Natural killer cell (primary cell): Measurements from ENCODE around the gene EBLN1. TPM values are rescaled to one million over a fixed set of nuclear protein-coding genes. Genes with fewer than 3 reads are reported as not detected.

Experiments used
- ATAC-seq, 3 donors: fragments of 150-1000 bp in 2 of 3; fragments of 200-7000 bp in 1 of 3; cut with Tn5 transposase; 1 replicate in 1 of 3; 2 replicates in 2 of 3; pipeline ENCODE4 v1.10.0; 2021; ENCODE audit warnings: mild to moderate bottlenecking in 2 of 3, moderate library complexity in 2 of 3
- DNase-seq, 2 donors: peaks; one replicate each; pipeline versions ENCODE4 v3.0.0 to v3.0.0-alpha.2; 2013 to 2021; ENCODE audit warnings: mixed read lengths in 1 of 2
- H3K27ac ChIP-seq: one replicate; pipeline ENCODE4 v1.5.1; 2013; ENCODE audit warnings: mild to moderate bottlenecking, low read length
- H3K27me3 ChIP-seq: one replicate; pipeline ENCODE4 v1.6.1; 2013; ENCODE audit warnings: low read length; ENCODE audit not compliant: control insufficient read depth, insufficient read depth
- H3K36me3 ChIP-seq: one replicate; pipeline ENCODE4 v1.6.1; 2013; ENCODE audit warnings: low read length; ENCODE audit not compliant: control insufficient read depth, insufficient read depth
- H3K4me1 ChIP-seq: one replicate; pipeline ENCODE4 v1.6.1; 2013; ENCODE audit warnings: low read length; ENCODE audit not compliant: control insufficient read depth, insufficient read depth
- H3K4me3 ChIP-seq: one replicate; pipeline ENCODE4 v1.5.1; 2013; ENCODE audit warnings: low read length
- H3K9me3 ChIP-seq: one replicate; pipeline ENCODE4 v1.6.1; 2013; ENCODE audit warnings: low read length; ENCODE audit not compliant: control insufficient read depth, insufficient read depth
- H3K27ac Mint-ChIP-seq, 2 donors: one replicate each; pipeline ENCODE4 v1.8.0; 2022; ENCODE audit warnings: mild to moderate bottlenecking in 2 of 2, mixed read lengths in 2 of 2, moderate library complexity in 1 of 2
- H3K27me3 Mint-ChIP-seq, 2 donors: one replicate each; pipeline ENCODE4 v1.8.0; 2022; ENCODE audit warnings: low read depth in 2 of 2, mixed read lengths in 2 of 2
- H3K36me3 Mint-ChIP-seq: one replicate; pipeline ENCODE4 v1.8.0; 2022; ENCODE audit warnings: mixed read lengths
- H3K4me1 Mint-ChIP-seq, 2 donors: one replicate each; pipeline ENCODE4 v1.8.0; 2022; ENCODE audit warnings: mixed read lengths in 2 of 2
- H3K4me3 Mint-ChIP-seq: one replicate; pipeline ENCODE4 v1.8.0; 2022; ENCODE audit warnings: mild to moderate bottlenecking, moderate library complexity, mixed read lengths
- H3K9me3 Mint-ChIP-seq, 2 donors: one replicate each; pipeline ENCODE4 v1.8.0; 2022; ENCODE audit warnings: mixed read lengths in 2 of 2
- WGBS: methylation state at CpG from one replicate; pipeline ENCODE4 v1.1.7; 2013; ENCODE audit warnings: missing lambda C conversion rate; ENCODE audit not compliant: insufficient coverage; 5-methylcytosine and 5-hydroxymethylcytosine counted together
- intact Hi-C: fragments of 100-400 bp; cut with micrococcal nuclease; formaldehyde crosslinking; loops from one replicate; pipeline ENCODE4 v1.14.2; 2022
- total RNA-seq, 4 donors: library from RNA; stranded (reverse); fragments of 120-200 nt in 1 of 4; gene quantifications; one replicate each; pipeline versions ENCODE4 v1.2.3 to v1.2.4, GENCODE V29; 2013 to 2022
- TF ChIP-seq, protein P1 (sequence below): fragments of 200-600 bp; IDR thresholded peaks from one replicate; pipeline ENCODE4 v1.8.0; 2022; ENCODE audit warnings: antibody characterized with exemption

EBLN1 gene
- total RNA-seq, 3 donors from 2014 or later (not counting 1 experiment from before 2014, with no cell fraction given), result not detected

DNA sequence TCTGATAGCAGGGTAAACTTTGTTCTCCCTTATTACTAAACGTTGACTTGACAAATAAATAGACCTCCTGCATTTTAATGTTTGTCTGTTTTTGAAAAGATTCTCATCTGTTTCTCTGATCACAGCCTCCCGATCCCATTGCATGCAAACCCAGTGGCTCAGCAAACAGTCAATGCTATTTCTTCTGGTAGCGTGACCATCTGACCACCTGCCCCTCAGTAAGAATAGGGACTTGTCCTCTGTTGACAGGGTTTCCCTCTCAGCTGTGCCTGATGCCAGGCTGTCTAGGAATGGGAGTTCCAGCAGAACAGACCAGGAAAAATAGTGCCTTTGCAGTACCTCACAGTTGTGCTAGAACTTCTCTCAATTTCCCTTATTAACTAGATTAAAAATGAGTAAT, 40.7 kb upstream of the EBLN1 start:
- Mint-ChIP-seq H3K4me3 (no peak overlapping the region), H3K27ac (no peak overlapping the region), H3K9me3 (no peaks in the 10 kb centered on the region), H3K27me3 (peaks cover 44 to 66% of the 10 kb centered on the region in 2 donors), H3K4me1 (peaks cover 2 to 6% of the 10 kb centered on the region in 2 donors), H3K36me3 (no peaks in the 10 kb centered on the region)
- Histone ChIP-seq H3K9me3 (no peaks in the 10 kb centered on the region), H3K27me3 (peaks cover 20% of the 10 kb centered on the region), H3K4me3 (no peak overlapping the region), H3K27ac (no peak overlapping the region), H3K4me1 (peaks cover 2% of the 10 kb centered on the region), H3K36me3 (no peaks in the 10 kb centered on the region)
- DNase-seq (no peak), ATAC-seq (no peak)
- TF ChIP-seq, protein P1, sequence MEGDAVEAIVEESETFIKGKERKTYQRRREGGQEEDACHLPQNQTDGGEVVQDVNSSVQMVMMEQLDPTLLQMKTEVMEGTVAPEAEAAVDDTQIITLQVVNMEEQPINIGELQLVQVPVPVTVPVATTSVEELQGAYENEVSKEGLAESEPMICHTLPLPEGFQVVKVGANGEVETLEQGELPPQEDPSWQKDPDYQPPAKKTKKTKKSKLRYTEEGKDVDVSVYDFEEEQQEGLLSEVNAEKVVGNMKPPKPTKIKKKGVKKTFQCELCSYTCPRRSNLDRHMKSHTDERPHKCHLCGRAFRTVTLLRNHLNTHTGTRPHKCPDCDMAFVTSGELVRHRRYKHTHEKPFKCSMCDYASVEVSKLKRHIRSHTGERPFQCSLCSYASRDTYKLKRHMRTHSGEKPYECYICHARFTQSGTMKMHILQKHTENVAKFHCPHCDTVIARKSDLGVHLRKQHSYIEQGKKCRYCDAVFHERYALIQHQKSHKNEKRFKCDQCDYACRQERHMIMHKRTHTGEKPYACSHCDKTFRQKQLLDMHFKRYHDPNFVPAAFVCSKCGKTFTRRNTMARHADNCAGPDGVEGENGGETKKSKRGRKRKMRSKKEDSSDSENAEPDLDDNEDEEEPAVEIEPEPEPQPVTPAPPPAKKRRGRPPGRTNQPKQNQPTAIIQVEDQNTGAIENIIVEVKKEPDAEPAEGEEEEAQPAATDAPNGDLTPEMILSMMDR, result no peak
- WGBS, result 86% methylated on average over 3 of the region's 3 CpGs
- intact Hi-C loops, result loop anchor here (10.0 kb wide), 1 partner anchor 726 kb away; no protein-coding TSS in a partner anchor

DNA sequence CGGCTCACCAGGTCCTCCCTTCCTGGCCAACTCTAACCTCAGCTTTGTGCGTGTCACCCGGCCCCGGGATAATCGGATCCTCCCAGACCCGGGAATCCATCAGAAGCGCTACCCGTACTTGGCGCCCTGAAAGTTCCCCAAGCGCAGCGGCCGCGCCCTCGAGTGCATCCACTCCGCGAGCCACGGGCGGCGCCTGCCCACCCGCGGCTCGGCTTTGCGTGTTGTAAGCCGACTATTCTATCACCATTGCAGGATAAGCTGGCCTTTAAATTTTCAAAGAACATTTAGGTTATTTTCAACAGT, 35.7 kb upstream of the EBLN1 start:
- Mint-ChIP-seq H3K9me3 (no peaks in the 10 kb centered on the region), H3K27me3 (peaks cover 43 to 67% of the 10 kb centered on the region in 2 donors), H3K4me3 (peak overlapping the region; percentile 89), H3K27ac (peak overlapping the region; percentile 60 to 73), H3K4me1 (peaks cover 17 to 23% of the 10 kb centered on the region in 2 donors), H3K36me3 (no peaks in the 10 kb centered on the region)
- H3K4me3 ChIP-seq, result peak overlapping the region; percentile 83
- WGBS, result 15% methylated on average over 24 of the region's 24 CpGs
- peak overlapping the region; percentile 96 for H3K27ac ChIP-seq
- ATAC-seq, result peak in 1 of 3 donors; percentile 26
- no peaks in the 10 kb centered on the region for H3K36me3 ChIP-seq
- TF ChIP-seq, protein P1, result no peak
- intact Hi-C loops, result loop anchor here (5.0 to 10.0 kb wide), 4 partner anchors 64 to 731 kb away; partner anchors contain the start of genes COMMD3 and MLLT10
- peak; percentile 23 to 71 for DNase-seq
- no peaks in the 10 kb centered on the region for H3K9me3 ChIP-seq
- H3K27me3 ChIP-seq, result peaks cover 25% of the 10 kb centered on the region
- peaks cover 19% of the 10 kb centered on the region for H3K4me1 ChIP-seq

DNA sequence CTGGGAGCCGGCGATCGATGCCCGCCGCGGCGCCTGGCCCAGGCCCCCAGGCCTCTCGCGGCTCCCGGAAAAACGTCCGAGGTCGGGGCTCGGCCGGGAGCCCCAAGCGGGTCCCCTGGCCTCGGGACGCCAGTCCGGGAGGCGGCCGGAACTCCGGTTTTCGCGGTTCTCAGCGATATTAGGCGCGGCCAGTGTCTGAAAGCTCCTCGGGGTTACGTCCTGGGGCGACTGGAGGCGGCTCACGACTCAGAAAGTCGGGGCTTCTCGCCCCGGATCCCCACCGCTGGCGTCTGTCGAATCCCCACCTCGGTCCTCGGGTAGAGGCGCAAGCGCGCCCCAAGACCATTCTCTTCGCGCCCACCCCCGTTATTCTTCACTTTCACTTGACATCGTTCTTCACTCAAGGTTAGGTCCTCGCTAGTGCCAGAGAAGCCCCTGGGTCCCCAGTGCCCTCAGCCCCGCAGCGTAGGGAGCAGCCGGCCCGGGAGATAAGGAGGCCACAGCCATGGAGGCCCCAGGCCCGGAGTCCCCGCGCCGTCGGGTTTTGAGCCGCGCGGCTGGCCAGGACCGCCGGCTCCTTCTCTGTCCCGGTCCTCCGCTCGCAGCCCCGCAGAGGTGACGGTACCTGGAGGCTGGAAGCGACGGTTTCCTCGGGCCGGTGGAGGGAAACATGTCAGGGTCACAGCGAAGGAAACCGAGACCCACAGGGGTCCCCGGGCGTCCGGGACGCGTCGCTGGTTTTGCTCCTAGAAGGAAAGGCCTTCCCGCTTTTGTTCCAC, 35.2 kb upstream of the EBLN1 start:
- Mint-ChIP-seq H3K4me3 (peak overlapping the region; percentile 98), H3K9me3 (no peaks in the 10 kb centered on the region), H3K27ac (peak overlapping the region; percentile 60 to 73), H3K27me3 (peaks cover 39 to 62% of the 10 kb centered on the region in 2 donors), H3K36me3 (no peaks in the 10 kb centered on the region), H3K4me1 (peaks cover 17 to 23% of the 10 kb centered on the region in 2 donors)
- DNase-seq (peak; percentile 33 to 63), ATAC-seq (peak; percentile 27 to 44 (median 32))
- Histone ChIP-seq H3K4me1 (peaks cover 19% of the 10 kb centered on the region), H3K4me3 (peak overlapping the region; percentile 83), H3K27ac (peak overlapping the region; percentile 96), H3K9me3 (no peaks in the 10 kb centered on the region), H3K36me3 (no peaks in the 10 kb centered on the region), H3K27me3 (peaks cover 25% of the 10 kb centered on the region)
- intact Hi-C loops, result loop anchor here (5.0 to 10.0 kb wide), 4 partner anchors 64 to 732 kb away; partner anchors contain the start of genes COMMD3 and MLLT10
- 1% methylated on average over 80 of the region's 80 CpGs for WGBS
- TF ChIP-seq, protein P1, result no peak
